HCT116 (cell line): ENCODE measurements around the gene CA10. TPM values are rescaled to one million over a fixed set of nuclear protein-coding genes. Genes with fewer than 3 reads are reported as not detected.

Experiments used
- ATAC-seq: fragments of 200-7000 bp; cut with Tn5 transposase; 2 replicates; pipeline ENCODE4 v1.9.1; 2020; ENCODE audit warnings: mild to moderate bottlenecking, moderate library complexity
- BruUV-seq: library from RNA; stranded (reverse); fragments of 400-500 nt; replicated peaks from 2 replicates; lab custom pipeline; 2021; lab: Mats Ljungman, UMichigan
- CTCF ChIA-PET: fragments of 300-600 bp; sonication (Branson Sonifier 250); formaldehyde crosslinking; loops from one replicate; lab custom pipeline; 2021; ENCODE audit warnings: antibody characterized with exemption; lab: Charles Lee
- POLR2A ChIA-PET: fragments of 300-600, 350-600 bp; sonication (Branson Sonifier 250); formaldehyde crosslinking; loops from one replicate; lab custom pipeline; 2021; ENCODE audit warnings: antibody characterized with exemption; lab: Charles Lee
- RAD21 ChIA-PET, 2 experiments: fragments of 300-600 bp; sonication (Branson Sonifier 250); formaldehyde crosslinking; loops; one replicate each; lab custom pipeline; 2023; ENCODE audit warnings: low total read pairs in 2 of 2; ENCODE audit not compliant: uncharacterized antibody in 2 of 2, unreplicated experiment in 2 of 2, low non-redundant PET in 1 of 2; lab: Charles Lee
- DNase-seq: peaks from one replicate; pipeline ENCODE4 v3.0.0-alpha.2; 2010; ENCODE audit warnings: low read depth, low spot score
- H2AFZ ChIP-seq: fragments of 200-600 bp; shearing (Covaris generic), sonication (generic); 2 replicates; pipeline ENCODE4 v1.6.1; 2017; ENCODE audit warnings: low read depth, mixed run types, mixed read lengths, antibody characterized with exemption, low read length; ENCODE audit not compliant: poor library complexity, severe bottlenecking
- H3K27ac ChIP-seq: 2 replicates; pipeline ENCODE4 v1.5.1; 2012; ENCODE audit warnings: low read depth, low read length
- H3K27me3 ChIP-seq: fragments of 200-600 bp; sonication (generic); 2 replicates; pipeline ENCODE4 v1.6.1; 2016; ENCODE audit warnings: mixed run types, low read length, mixed read lengths; ENCODE audit not compliant: insufficient read depth
- H3K36me3 ChIP-seq, 2 experiments: fragments of 200-500 bp in 1 of 2; fragments of 200-600 bp in 1 of 2; sonication (Bioruptor generic) in 1 of 2; sonication (generic) in 1 of 2; 2 replicates each; pipeline versions ENCODE4 v1.5.1 to v1.6.1; 2014 to 2016; ENCODE audit warnings: low read length in 2 of 2, inconsistent platforms in 1 of 2, mixed read lengths in 1 of 2, mixed run types in 1 of 2; ENCODE audit not compliant: insufficient read depth in 2 of 2, control insufficient read depth in 1 of 2
- H3K4me1 ChIP-seq, 2 experiments: fragments of 200-600 bp in 1 of 2; sonication (generic) in 1 of 2; 2 replicates each; pipeline versions ENCODE4 v1.5.1 to v1.6.1; 2012 to 2017; ENCODE audit warnings: low read length in 2 of 2, inconsistent platforms in 1 of 2, mild to moderate bottlenecking in 1 of 2, mixed read lengths in 1 of 2, mixed run types in 1 of 2, moderate library complexity in 1 of 2; ENCODE audit not compliant: insufficient read depth in 2 of 2, control insufficient read depth in 1 of 2
- H3K4me2 ChIP-seq: fragments of 200-600 bp; sonication (generic); 2 replicates; pipeline ENCODE4 v1.6.1; 2017; ENCODE audit warnings: mixed run types, low read length, mixed read lengths
- H3K4me3 ChIP-seq, 2 experiments: fragments of 200-600 bp in 1 of 2; sonication (generic) in 1 of 2; replicated peaks in 1 of 2; 2 replicates each; pipeline ENCODE4 v1.5.1; 2011 to 2016; ENCODE audit warnings: low read length in 2 of 2, control low read depth in 1 of 2, low read depth in 1 of 2, mild to moderate bottlenecking in 1 of 2, mixed read lengths in 1 of 2, mixed run types in 1 of 2
- H3K79me2 ChIP-seq: fragments of 200-600 bp; sonication (generic); 2 replicates; pipeline ENCODE4 v1.6.1; 2017; ENCODE audit warnings: mild to moderate bottlenecking, mixed run types, low read length, moderate library complexity, mixed read lengths; ENCODE audit not compliant: insufficient read depth
- H3K9ac ChIP-seq: fragments of 200-600 bp; sonication (generic); 2 replicates; pipeline ENCODE4 v1.6.1; 2016; ENCODE audit warnings: low read length, mixed read lengths
- H3K9me2 ChIP-seq: fragments of 200-600 bp; sonication (generic), shearing (Covaris generic); 2 replicates; pipeline ENCODE4 v1.6.1; 2017; ENCODE audit warnings: mixed run types, mild to moderate bottlenecking, moderate library complexity; ENCODE audit not compliant: insufficient read depth
- H3K9me3 ChIP-seq, 2 experiments: fragments of 200-500 bp in 1 of 2; fragments of 200-600 bp in 1 of 2; sonication (Bioruptor generic) in 1 of 2; sonication (generic) in 1 of 2; 2 replicates each; pipeline ENCODE4 v1.6.1; 2014 to 2017; ENCODE audit warnings: low read length in 2 of 2, mixed read lengths in 2 of 2, inconsistent platforms in 1 of 2, low read depth in 1 of 2, mild to moderate bottlenecking in 1 of 2, mixed run types in 1 of 2, moderate library complexity in 1 of 2; ENCODE audit not compliant: control insufficient read depth in 1 of 2, insufficient read depth in 1 of 2
- H4K20me1 ChIP-seq: fragments of 200-600 bp; sonication (generic), shearing (Covaris generic); 2 replicates; pipeline ENCODE4 v1.6.1; 2017; ENCODE audit warnings: mixed run types, mild to moderate bottlenecking, moderate library complexity; ENCODE audit not compliant: insufficient read depth
- CEBPB ChIP-seq: IDR thresholded peaks from 2 replicates; pipeline ENCODE4 v1.6.1; 2012; ENCODE audit warnings: low read depth
- EGR1 ChIP-seq: IDR thresholded peaks from 2 replicates; pipeline ENCODE4 v1.6.1; 2012; ENCODE audit warnings: low read depth
- ELF1 ChIP-seq: IDR thresholded peaks from 2 replicates; pipeline ENCODE4 v1.6.1; 2012; ENCODE audit warnings: low read depth, borderline replicate concordance
- EZH2 ChIP-seq: fragments of 200-600 bp; sonication (generic); IDR thresholded peaks from 2 replicates; pipeline ENCODE4 v1.6.1; 2017; ENCODE audit warnings: antibody characterized with exemption, mixed run types
- FOSL1 ChIP-seq: IDR thresholded peaks from 2 replicates; pipeline ENCODE4 v1.6.1; 2012; ENCODE audit warnings: low read depth
- JUND ChIP-seq: IDR thresholded peaks from 2 replicates; pipeline ENCODE4 v1.6.1; 2012
- POLR2A ChIP-seq: IDR thresholded peaks from 2 replicates; pipeline ENCODE4 v1.7.0; 2011; ENCODE audit warnings: borderline replicate concordance; ENCODE audit not compliant: insufficient read depth, insufficient read length; ENCODE audit errors: extremely low read depth
- RAD21 ChIP-seq: IDR thresholded peaks from 2 replicates; pipeline ENCODE4 v1.6.1; 2012; ENCODE audit warnings: low read depth, mild to moderate bottlenecking
- SIN3A ChIP-seq: IDR thresholded peaks from 2 replicates; pipeline ENCODE4 v1.6.1; 2012; ENCODE audit warnings: low read depth
- SP1 ChIP-seq: IDR thresholded peaks from 2 replicates; pipeline ENCODE4 v1.6.1; 2012; ENCODE audit warnings: low read depth
- TCF7L2 ChIP-seq: IDR thresholded peaks from 2 replicates; pipeline ENCODE4 v1.7.0; 2011; ENCODE audit warnings: borderline replicate concordance, inconsistent platforms; ENCODE audit not compliant: insufficient read depth, insufficient read length; ENCODE audit errors: extremely low read depth
- YY1 ChIP-seq: IDR thresholded peaks from 2 replicates; pipeline ENCODE4 v1.6.1; 2011; ENCODE audit warnings: low read length, low read depth, moderate library complexity, mild to moderate bottlenecking; ENCODE audit not compliant: insufficient replicate concordance; ENCODE audit errors: extremely low read depth
- ZFX ChIP-seq: fragments of 450-650 bp; IDR thresholded peaks from 2 replicates; pipeline ENCODE4 v1.6.1; 2017
- ZNF274 ChIP-seq: fragments of 200-500 bp; sonication (Bioruptor generic); IDR thresholded peaks from 2 replicates; pipeline ENCODE4 v1.6.1; 2014; ENCODE audit warnings: mild to moderate bottlenecking, low read depth, low read length, inconsistent platforms
- intact Hi-C: fragments of 100-400 bp; cut with micrococcal nuclease; formaldehyde crosslinking; loops from 2 replicates; pipeline ENCODE4 v1.10.0; 2022
- total RNA-seq: library from RNA; stranded (reverse); gene quantifications from one replicate; pipeline ENCODE4 v1.2.1, GENCODE V29; 2021; ENCODE audit not compliant: unreplicated experiment
- TF ChIP-seq, protein P1 (sequence below): IDR thresholded peaks from 2 replicates; pipeline ENCODE4 v1.6.1; 2011; ENCODE audit warnings: mild to moderate bottlenecking, low read length, moderate library complexity; ENCODE audit not compliant: insufficient replicate concordance; ENCODE audit errors: extremely low read depth
- TF ChIP-seq, protein P2 (sequence below), 3 experiments: fragments of 200-600 bp in 1 of 3; sonication (generic) in 1 of 3; IDR thresholded peaks in 2 of 3; conservative IDR thresholded peaks in 1 of 3; 2 replicates each; pipeline ENCODE4 v1.5.1; 2012 to 2017; ENCODE audit warnings: low read depth in 2 of 3, low read length in 2 of 3, antibody characterized with exemption in 1 of 3, borderline replicate concordance in 1 of 3, control low read depth in 1 of 3, mild to moderate bottlenecking in 1 of 3, mixed read lengths in 1 of 3, mixed run types in 1 of 3, moderate library complexity in 1 of 3; ENCODE audit not compliant: insufficient read depth in 1 of 3
- TF ChIP-seq, protein P3 (sequence below): IDR thresholded peaks from 2 replicates; pipeline ENCODE4 v1.6.1; 2012
- TF ChIP-seq, protein P4 (sequence below): IDR thresholded peaks from 2 replicates; pipeline ENCODE4 v1.6.1; 2012; ENCODE audit warnings: low read depth
- TF ChIP-seq, protein P5 (sequence below): IDR thresholded peaks from 2 replicates; pipeline ENCODE4 v1.6.1; 2012

CA10 gene
- total RNA-seq, 1 experiment from 2014 or later, result not detected

DNA sequence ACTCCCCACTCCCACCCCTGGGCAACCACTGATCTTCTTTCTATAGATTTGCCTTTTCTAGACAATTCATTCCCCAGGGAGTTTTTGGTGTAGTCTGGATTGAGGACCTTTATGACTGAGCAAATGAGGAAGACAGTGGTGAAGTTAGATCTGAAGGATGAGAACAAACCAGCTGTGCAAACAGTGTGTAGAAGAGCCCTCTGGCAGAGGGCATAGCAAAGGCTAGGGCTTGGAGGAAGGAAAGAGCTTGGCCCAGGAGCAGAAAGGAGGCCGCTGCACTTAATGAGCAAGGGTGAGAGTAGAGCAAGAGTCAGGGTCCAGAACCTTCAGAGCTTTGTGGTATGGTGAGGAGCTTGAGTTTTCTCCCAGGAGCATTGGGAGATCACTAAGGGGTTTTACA, 352.7 kb downstream of the CA10 start:
- Histone ChIP-seq H3K9me2 (no peaks in the 10 kb centered on the region), H4K20me1 (no peaks in the 10 kb centered on the region), H3K27ac (no peak overlapping the region), H3K27me3 (no peaks in the 10 kb centered on the region), H3K9me3 (no peaks in the 10 kb centered on the region), H3K4me1 (no peaks in the 10 kb centered on the region), H3K4me2 (no peak overlapping the region), H3K79me2 (no peaks in the 10 kb centered on the region), H3K9ac (no peak overlapping the region), H3K4me3 (no peak overlapping the region), H3K36me3 (no peaks in the 10 kb centered on the region), H2AFZ (no peak overlapping the region)
- TF ChIP-seq CEBPB, result no peak
- TF ChIP-seq JUND, result no peak
- TF ChIP-seq, protein P1, sequence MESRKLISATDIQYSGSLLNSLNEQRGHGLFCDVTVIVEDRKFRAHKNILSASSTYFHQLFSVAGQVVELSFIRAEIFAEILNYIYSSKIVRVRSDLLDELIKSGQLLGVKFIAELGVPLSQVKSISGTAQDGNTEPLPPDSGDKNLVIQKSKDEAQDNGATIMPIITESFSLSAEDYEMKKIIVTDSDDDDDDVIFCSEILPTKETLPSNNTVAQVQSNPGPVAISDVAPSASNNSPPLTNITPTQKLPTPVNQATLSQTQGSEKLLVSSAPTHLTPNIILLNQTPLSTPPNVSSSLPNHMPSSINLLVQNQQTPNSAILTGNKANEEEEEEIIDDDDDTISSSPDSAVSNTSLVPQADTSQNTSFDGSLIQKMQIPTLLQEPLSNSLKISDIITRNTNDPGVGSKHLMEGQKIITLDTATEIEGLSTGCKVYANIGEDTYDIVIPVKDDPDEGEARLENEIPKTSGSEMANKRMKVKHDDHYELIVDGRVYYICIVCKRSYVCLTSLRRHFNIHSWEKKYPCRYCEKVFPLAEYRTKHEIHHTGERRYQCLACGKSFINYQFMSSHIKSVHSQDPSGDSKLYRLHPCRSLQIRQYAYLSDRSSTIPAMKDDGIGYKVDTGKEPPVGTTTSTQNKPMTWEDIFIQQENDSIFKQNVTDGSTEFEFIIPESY, result no peak
- TF ChIP-seq SIN3A, result no peak
- no peak for TF ChIP-seq ELF1
- TF ChIP-seq, protein P2, sequence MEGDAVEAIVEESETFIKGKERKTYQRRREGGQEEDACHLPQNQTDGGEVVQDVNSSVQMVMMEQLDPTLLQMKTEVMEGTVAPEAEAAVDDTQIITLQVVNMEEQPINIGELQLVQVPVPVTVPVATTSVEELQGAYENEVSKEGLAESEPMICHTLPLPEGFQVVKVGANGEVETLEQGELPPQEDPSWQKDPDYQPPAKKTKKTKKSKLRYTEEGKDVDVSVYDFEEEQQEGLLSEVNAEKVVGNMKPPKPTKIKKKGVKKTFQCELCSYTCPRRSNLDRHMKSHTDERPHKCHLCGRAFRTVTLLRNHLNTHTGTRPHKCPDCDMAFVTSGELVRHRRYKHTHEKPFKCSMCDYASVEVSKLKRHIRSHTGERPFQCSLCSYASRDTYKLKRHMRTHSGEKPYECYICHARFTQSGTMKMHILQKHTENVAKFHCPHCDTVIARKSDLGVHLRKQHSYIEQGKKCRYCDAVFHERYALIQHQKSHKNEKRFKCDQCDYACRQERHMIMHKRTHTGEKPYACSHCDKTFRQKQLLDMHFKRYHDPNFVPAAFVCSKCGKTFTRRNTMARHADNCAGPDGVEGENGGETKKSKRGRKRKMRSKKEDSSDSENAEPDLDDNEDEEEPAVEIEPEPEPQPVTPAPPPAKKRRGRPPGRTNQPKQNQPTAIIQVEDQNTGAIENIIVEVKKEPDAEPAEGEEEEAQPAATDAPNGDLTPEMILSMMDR (IDR thresholded peaks at IDR 0.05 in 2 of 3, conservative IDR thresholded peaks at IDR 0.05 in 1 of 3; ENCODE audit: borderline replicate concordance in 1 of 3, insufficient read depth in 1 of 3, low read depth in 2 of 3, low read length in 2 of 3), result no peak
- no peak for TF ChIP-seq EZH2
- TF ChIP-seq, protein P3, sequence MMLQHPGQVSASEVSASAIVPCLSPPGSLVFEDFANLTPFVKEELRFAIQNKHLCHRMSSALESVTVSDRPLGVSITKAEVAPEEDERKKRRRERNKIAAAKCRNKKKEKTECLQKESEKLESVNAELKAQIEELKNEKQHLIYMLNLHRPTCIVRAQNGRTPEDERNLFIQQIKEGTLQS, result no peak
- no peak for TF ChIP-seq RAD21
- no peak for TF ChIP-seq POLR2A
- no peak for TF ChIP-seq ZFX
- TF ChIP-seq, protein P4, sequence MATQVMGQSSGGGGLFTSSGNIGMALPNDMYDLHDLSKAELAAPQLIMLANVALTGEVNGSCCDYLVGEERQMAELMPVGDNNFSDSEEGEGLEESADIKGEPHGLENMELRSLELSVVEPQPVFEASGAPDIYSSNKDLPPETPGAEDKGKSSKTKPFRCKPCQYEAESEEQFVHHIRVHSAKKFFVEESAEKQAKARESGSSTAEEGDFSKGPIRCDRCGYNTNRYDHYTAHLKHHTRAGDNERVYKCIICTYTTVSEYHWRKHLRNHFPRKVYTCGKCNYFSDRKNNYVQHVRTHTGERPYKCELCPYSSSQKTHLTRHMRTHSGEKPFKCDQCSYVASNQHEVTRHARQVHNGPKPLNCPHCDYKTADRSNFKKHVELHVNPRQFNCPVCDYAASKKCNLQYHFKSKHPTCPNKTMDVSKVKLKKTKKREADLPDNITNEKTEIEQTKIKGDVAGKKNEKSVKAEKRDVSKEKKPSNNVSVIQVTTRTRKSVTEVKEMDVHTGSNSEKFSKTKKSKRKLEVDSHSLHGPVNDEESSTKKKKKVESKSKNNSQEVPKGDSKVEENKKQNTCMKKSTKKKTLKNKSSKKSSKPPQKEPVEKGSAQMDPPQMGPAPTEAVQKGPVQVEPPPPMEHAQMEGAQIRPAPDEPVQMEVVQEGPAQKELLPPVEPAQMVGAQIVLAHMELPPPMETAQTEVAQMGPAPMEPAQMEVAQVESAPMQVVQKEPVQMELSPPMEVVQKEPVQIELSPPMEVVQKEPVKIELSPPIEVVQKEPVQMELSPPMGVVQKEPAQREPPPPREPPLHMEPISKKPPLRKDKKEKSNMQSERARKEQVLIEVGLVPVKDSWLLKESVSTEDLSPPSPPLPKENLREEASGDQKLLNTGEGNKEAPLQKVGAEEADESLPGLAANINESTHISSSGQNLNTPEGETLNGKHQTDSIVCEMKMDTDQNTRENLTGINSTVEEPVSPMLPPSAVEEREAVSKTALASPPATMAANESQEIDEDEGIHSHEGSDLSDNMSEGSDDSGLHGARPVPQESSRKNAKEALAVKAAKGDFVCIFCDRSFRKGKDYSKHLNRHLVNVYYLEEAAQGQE, result no peak
- TF ChIP-seq FOSL1, result no peak
- TF ChIP-seq SP1, result no peak
- no peak for TF ChIP-seq YY1
- no peak for TF ChIP-seq EGR1
- no peak for TF ChIP-seq ZNF274
- no peak for TF ChIP-seq TCF7L2
- TF ChIP-seq, protein P5, sequence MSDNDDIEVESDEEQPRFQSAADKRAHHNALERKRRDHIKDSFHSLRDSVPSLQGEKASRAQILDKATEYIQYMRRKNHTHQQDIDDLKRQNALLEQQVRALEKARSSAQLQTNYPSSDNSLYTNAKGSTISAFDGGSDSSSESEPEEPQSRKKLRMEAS, result no peak
- BruUV-seq, result no TSS peak
- intact Hi-C loops, result no loop called here
- ATAC-seq (no peak), DNase-seq (no peak)
- CTCF ChIA-PET, result no interaction called here
- RAD21 ChIA-PET, result no interaction called here
- POLR2A ChIA-PET, result no interaction called here
